Panc1 (cell line): ENCODE results near the gene IL1RAPL1.

Source experiments
- CTCF ChIP-seq: fragments of 450-650 bp; IDR thresholded peaks from 2 replicates; pipeline ENCODE4 v1.5.1; 2017; ENCODE audit warnings: mild to moderate bottlenecking
- POLR2AphosphoS5 ChIP-seq: IDR thresholded peaks from 2 replicates; pipeline ENCODE4 v1.6.1; 2012; ENCODE audit warnings: mild to moderate bottlenecking, low read depth, low read length, moderate library complexity
- REST ChIP-seq, 2 experiments: IDR thresholded peaks; 2 replicates each; pipeline ENCODE4 v1.6.1; 2011 to 2012; ENCODE audit warnings: low read depth in 2 of 2, control low read depth in 1 of 2, low read length in 1 of 2, mild to moderate bottlenecking in 1 of 2, moderate library complexity in 1 of 2; ENCODE audit not compliant: insufficient read depth in 1 of 2
- SIN3A ChIP-seq: IDR thresholded peaks from 2 replicates; pipeline ENCODE4 v1.6.1; 2012; ENCODE audit warnings: low read depth, mild to moderate bottlenecking, low read length, moderate library complexity, borderline replicate concordance; ENCODE audit not compliant: insufficient read depth
- TCF7L2 ChIP-seq: IDR thresholded peaks from 2 replicates; pipeline ENCODE4 v1.6.1; 2011; ENCODE audit warnings: mild to moderate bottlenecking, low read depth, low read length, inconsistent platforms

GRCh38 chrX:29634516-29634915 lies 1047.3 kb downstream of the IL1RAPL1 start:
- no peak for TF ChIP-seq CTCF
- TF ChIP-seq POLR2AphosphoS5 = no peak
- no peak for TF ChIP-seq REST (IDR thresholded peaks at IDR 0.05; ENCODE audit: insufficient read depth in 1 of 2, low read depth in 2 of 2, low read length in 1 of 2)
- TF ChIP-seq TCF7L2 = no peak
- no peak for TF ChIP-seq SIN3A
